RCC 7860 (cell line): ENCODE data around the gene PRDM2.
"Not testable (repeated sequence)": the region's sequence is repeated elsewhere in the genome, so short reads cannot be mapped to it uniquely, and the experiment has no call there.

ENCODE experiments used
- DNase-seq: peaks from one replicate; pipeline ENCODE4 v3.0.0-alpha.2; 2015; ENCODE audit warnings: low spot score
- FAIRE-seq: peaks from 2 replicates; lab custom pipeline; 2012; peaks lifted over from hg19 to GRCh38; lab: Jason Lieb, UNC

The PRDM2 gene

GRCh38 chr1:13694886-13695684 lies 4.9 kb upstream of the PRDM2 start:
- no peak for DNase-seq
- no peak for FAIRE-seq

- DNase-seq = no peak
- no peak for FAIRE-seq
These were observed 2.2 kb upstream of the PRDM2 start for GRCh38 chr1:13697738-13698137.

- DNase-seq (no peak), FAIRE-seq (no peak)
These were observed 478 bp upstream of the PRDM2 start for GRCh38 chr1:13699510-13699909.

DNA sequence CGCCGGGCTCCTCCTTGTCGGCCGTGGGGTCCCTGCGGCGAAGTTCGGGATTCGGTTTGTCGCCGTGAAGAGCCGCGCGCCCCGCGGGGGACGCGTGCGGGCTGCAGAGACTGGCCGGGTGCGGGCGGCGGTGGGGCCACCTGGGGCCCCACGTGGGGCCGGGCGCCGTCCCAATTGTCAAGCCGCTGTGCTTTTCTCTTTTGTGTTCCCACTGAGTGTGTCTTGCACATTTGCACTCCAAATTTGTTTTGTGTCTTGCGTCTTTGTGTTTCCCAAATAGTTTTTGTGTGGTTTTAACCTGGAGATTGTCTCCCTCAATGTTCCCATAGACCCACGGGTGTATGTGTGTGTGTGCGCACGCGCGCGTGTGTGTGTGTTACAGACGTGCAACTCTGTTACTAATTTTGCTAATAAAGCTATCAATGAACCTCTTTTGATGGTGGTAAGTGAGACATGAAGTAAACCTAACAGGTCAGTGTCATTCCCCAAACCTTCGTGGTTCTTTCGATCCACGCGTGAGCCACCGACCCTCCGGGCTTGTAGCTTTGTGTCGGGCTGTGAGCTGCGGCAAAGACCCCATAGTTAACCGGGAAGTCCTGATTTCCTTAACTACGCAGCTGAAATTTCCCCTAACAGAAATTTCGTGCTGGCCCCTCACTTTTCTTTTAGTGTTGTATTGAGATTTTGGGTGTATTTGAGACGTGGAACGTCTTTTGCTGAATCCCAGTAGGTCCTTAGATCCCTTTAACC lies 708 bp downstream of the PRDM2 start:
- DNase-seq (no peak), FAIRE-seq (no peak)

DNA sequence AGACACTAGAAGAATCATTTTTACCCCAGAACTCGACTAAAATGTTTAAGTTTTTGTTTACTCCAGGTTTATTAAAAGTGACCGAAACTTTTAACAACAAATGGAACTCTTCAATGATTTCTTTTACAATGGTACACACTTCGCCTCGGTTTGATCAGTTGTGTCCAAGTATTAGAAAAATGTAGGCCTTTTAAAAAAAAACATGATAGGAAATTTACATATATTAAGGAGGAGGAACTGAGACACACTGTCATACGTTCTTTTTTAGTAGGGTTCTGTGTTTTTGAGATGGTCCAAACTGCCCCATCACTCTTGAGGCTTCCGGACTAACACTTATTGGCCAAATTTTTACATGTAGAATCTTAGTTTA lies 1.3 kb downstream of the PRDM2 start:
- no peak for DNase-seq
- no peak for FAIRE-seq

GRCh38 chr1:13702425-13703127 lies 2.6 kb downstream of the PRDM2 start:
- DNase-seq = no peak
- FAIRE-seq = no peak

DNA sequence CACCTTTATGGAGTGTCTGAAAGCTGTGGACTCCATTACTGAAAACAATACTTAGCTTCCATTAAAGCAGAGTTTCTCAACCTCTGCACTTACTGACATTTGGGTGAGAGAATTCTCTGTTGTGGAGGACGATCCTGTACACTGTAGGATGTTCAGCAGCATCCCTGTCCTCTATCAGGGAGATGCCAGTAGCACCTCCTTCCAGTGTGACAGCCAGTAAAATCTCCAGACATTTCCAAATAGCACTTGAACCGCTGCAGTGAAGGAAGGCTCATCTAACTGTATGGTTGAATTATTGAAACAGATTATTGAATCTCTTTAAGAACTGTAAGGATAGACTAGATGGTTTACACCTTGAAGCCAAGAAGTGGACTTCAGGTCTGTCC lies 3.1 kb downstream of the PRDM2 start:
- FAIRE-seq (no peak), DNase-seq (no peak)

DNA sequence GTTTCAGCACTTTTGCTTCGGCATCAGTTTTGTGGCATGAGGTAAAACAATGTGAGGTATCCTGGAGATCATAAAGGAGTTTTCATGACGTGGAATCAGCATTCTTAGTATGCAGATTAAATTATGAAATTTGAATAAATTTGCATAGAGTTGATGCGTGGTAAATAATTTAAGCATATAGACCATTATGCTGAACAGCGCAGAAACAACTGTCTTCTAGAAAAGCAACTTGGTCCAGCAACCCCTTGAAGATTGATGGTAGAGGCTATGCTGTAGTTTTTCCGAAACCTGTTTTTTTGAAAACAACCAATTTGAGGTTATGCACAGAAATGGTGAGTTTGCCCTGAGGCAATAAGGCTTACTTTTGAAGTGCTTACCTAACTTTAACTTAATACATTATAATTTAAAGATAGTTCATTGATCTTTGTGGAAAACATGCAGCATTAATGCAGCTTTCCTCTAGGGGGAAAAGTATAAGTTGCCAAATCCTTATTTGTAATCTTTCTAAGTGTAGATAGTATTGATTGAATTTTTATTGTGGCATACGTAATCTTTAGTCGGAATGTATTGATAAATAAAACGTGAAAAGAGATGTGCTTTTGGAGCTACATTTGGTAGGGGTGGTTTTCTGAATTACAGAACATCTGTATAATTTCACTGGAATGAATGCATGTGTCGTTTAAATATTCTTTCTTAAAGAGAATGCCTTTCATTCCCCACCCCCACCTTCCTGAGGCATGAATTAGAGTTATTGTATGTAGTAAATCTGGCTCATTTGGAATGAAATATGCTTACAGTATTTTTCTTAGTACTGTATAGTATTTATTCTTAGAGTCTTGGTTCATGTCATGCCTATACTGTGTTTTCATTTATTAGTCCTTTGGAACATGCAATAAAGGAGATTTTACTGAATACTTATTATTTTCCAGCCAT lies 3.8 kb downstream of the PRDM2 start:
- no peak for DNase-seq
- no peak for FAIRE-seq

DNA sequence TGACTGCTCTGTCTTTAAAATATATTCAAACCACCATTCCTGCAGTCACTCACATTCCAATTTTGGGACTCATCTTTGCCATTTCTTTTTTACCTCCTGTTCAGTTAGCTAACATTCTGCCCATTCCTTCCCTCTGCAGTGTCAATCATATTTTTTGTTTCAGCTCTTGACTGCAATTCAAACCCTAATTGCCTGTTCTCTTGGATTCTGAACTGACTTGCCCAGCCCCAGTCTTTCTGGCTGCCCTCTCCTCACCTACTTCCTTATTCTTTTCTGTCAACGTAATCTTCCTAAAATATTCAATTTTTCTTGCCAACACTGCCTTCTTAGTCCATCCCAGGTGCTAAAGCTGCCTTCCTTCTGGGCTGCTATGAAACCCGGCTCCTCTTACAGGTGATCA lies 6.1 kb downstream of the PRDM2 start:
- DNase-seq (no peak), FAIRE-seq (no peak)

- FAIRE-seq (no peak), DNase-seq (no peak)
These were observed 7.2 kb downstream of the PRDM2 start for GRCh38 chr1:13707164-13707563.

GRCh38 chr1:13708380-13708982 lies 8.5 kb downstream of the PRDM2 start:
- FAIRE-seq (no peak), DNase-seq (no peak)

DNA sequence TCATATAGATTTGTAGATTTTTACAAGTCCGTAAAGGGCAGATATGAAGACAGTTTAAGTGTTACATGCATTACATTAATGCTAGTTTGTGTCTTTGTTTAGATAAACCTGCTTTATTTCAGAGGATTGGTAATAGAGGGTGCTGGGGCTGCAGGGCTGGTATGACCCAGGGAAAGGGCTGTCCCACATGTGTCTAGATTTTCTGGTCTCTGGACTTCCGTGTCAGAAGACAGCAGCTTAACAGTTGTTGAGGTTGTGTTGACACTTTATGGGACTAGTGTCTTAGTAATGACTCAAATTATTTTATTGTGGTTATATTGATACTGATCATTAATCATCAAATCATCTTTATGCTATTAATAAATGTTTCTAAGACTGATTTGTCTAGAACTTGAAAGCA lies 10.1 kb downstream of the PRDM2 start:
- no peak for DNase-seq
- no peak for FAIRE-seq

DNA sequence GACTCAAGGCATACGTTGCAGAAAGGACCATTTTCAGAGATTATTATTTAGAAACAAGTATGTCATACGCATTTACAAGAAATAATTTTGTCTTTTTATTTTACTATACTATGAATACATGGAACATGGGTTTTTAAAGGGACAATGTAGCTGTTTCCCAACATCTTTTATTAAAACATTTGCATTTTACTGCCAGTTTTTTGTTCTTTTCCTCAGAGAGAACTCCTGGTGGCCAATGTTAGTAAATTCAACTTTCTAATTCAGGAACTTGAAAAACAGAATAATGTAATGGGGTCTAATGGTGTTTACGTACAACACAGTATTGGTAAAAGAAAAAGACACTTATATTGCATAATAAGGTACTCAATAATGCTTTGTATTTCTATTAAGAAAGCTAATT lies 14.9 kb downstream of the PRDM2 start:
- FAIRE-seq (no peak), DNase-seq (no peak)

DNA sequence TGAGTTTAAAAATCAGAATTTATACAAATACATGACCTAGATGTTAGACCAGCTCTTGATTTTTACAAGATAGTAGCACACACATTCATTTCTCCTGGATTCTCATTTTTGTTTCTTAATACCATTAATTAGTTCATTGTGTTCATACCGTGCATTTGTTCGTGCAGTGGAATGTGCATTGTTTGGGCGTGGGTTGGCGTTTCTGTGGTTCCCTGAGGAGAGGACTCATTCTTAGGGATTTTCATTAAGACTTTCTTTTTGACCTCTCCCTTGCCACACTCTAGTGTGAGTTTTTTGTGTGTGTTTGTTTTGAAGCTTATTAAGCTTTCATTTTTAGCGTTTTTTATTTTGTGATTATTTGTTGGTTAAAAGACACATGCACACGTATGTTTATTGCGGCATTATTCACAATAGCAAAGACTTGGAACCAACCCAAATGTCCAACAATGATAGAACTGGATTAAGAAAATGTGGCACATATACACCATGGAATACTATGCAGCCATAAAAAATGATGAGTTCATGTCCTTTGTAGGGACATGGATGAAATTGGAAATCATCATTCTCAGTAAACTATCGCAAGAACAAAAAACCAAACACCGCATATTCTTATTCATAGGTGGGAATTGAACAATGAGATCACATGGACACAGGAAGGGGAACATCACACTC lies 15.8 kb downstream of the PRDM2 start:
- not testable (repeated sequence) for FAIRE-seq, DNase-seq

DNA sequence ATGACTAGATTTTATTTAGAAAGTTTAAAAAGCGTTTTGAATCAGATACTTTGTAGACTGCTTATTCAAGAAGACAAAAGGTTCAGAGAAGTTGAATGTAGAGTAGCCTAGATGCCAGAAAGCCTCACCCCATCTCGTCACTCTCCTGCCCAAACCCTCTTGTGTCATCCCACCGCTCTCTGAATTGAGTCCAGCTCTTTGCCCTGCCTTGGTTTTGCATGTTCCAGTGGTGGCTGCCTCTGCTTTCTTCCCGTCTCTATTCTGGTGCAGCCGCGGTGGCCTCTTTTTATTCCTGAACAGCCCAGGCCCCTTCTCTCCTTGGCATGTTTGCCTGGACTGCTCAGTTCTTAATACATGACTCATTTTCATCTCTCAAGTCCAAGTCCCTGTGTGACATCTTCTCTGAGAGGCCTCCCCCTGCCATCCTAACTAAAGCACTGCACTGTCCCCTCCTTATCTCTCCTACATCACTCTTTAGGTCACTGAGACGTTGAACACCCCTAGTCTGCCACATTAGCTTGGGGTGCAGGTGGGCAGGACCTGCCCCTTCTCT lies 22.9 kb downstream of the PRDM2 start:
- no peak for FAIRE-seq
- DNase-seq = no peak

DNA sequence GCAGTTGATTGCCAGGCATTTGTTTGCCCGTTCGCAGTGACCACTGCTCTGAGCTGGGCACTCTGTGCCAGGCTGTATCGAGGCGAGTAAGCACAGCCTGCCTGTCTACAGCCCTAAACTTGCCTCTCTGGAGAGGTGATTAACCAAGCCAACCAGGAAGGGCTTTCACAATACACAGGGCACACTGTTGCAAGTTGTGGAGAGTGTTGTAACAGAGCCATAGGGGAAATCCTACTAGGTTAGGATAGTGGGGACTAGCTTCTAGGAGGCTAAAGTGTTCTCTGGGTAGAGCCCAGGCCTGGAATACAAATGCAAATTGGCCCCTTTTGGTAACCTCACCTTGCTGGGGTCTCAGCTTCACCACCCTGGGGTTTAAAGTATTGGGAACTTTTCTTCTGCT lies 23.8 kb downstream of the PRDM2 start:
- FAIRE-seq (no peak), DNase-seq (no peak)

- no peak for DNase-seq
- no peak for FAIRE-seq
These were observed 25.8 kb downstream of the PRDM2 start for GRCh38 chr1:13725714-13726175.

GRCh38 chr1:13728091-13728715 lies 28.2 kb downstream of the PRDM2 start:
- FAIRE-seq = no peak
- DNase-seq = no peak

- no peak for DNase-seq
- FAIRE-seq = no peak
These were observed 30.3 kb downstream of the PRDM2 start for GRCh38 chr1:13730291-13730690.
